Measurements from ENCODE around the gene SPEF1. TPM values are rescaled to one million over a fixed set of nuclear protein-coding genes. Genes with fewer than 3 reads are reported as not detected.
A peak's percentile ranks its signal among the peaks of the same experiment; 100 is the strongest.

Gene SPEF1
- total RNA-seq, 1 experiment from 2014 or later: 0.24 TPM

GRCh38 chr20:3784863-3785239, 3.6 kb upstream of the SPEF1 start:
- no peak for TF ChIP-seq CTCF (conservative IDR thresholded peaks at IDR 0.05)
- H3K14ac ChIP-seq (ENCODE audit: insufficient read depth, low read length): no peak overlapping the region
- no peaks in the 10 kb centered on the region for H3K27me3 ChIP-seq (ENCODE audit: insufficient read depth, low read length)
- peaks cover 10% of the 10 kb centered on the region for H3K23me2 ChIP-seq (ENCODE audit: insufficient read length, low read depth, low read length, poor library complexity, severe bottlenecking)
- no peak overlapping the region for H4K5ac ChIP-seq (ENCODE audit: insufficient read length, low read depth, low read length)
- H3K9ac ChIP-seq (ENCODE audit: extremely low read depth, insufficient read length, low read length): no peak overlapping the region
- H3K27ac ChIP-seq (ENCODE audit: insufficient read length, low read depth, low read length): no peak overlapping the region
- H2BK5ac ChIP-seq (ENCODE audit: insufficient read length, low read length): no peak overlapping the region
- no peak overlapping the region for H2AFZ ChIP-seq (ENCODE audit: low read length)
- no peak overlapping the region for H4K91ac ChIP-seq (ENCODE audit: insufficient read length, low read depth, low read length)
- peaks cover 5 to 12% (median 8%) of the 10 kb centered on the region in 3 experiments for H3K36me3 Mint-ChIP-seq (ENCODE audit: insufficient read depth in 1 of 3, low read depth in 3 of 3)
- no peak overlapping the region for H3K4me2 ChIP-seq (ENCODE audit: insufficient read depth, insufficient read length, low read length)
- no peaks in the 10 kb centered on the region for H3K79me1 ChIP-seq (ENCODE audit: insufficient read depth, low read depth, low read length, poor library complexity, severe bottlenecking)
- H3K4me1 Mint-ChIP-seq: peaks cover 21 to 32% of the 10 kb centered on the region in 2 experiments
- no peak overlapping the region for H2BK15ac ChIP-seq (ENCODE audit: low read depth, low read length)
- no peak overlapping the region for H3K56ac ChIP-seq (ENCODE audit: insufficient read length, low read depth, low read length)
- H3K27me3 Mint-ChIP-seq (ENCODE audit: low read depth): peaks cover 33% of the 10 kb centered on the region
- no peaks in the 10 kb centered on the region for H3K4me1 ChIP-seq (ENCODE audit: insufficient read depth, low read length)
- no peak overlapping the region for H2AK5ac ChIP-seq (ENCODE audit: insufficient read length, low read length)
- no peak for DNase-seq
- no peak overlapping the region for H3K27ac Mint-ChIP-seq
- H4K8ac ChIP-seq (replicated peaks; ENCODE audit: insufficient read length, low read depth, low read length): no peak overlapping the region
- H3K9me3 ChIP-seq (ENCODE audit: control insufficient read depth, low read depth, low read length): no peaks in the 10 kb centered on the region
- peak overlapping the region; percentile 8 to 40; a peak in 4 of 5 replicates for H3K4me3 Mint-ChIP-seq
- no CpG with 5 or more reads among the region's 6 CpGs for WGBS (ENCODE audit: extremely low coverage, insufficient read length, low lambda C conversion rate)
- no peak overlapping the region for H2BK12ac ChIP-seq (ENCODE audit: insufficient read length, low read depth, low read length)
- H3K18ac ChIP-seq (ENCODE audit: insufficient read length, low read depth, low read length): no peak overlapping the region
- H3K9me3 Mint-ChIP-seq: no peaks in the 10 kb centered on the region
- H3K23ac ChIP-seq (ENCODE audit: insufficient read length, low read depth, low read length): no peak overlapping the region
- H3K4ac ChIP-seq (ENCODE audit: low read depth, low read length): no peak overlapping the region
- no peak overlapping the region for H3T11ph ChIP-seq (ENCODE audit: low read length)
- no peak overlapping the region for H2BK20ac ChIP-seq (ENCODE audit: low read depth, low read length, poor library complexity, severe bottlenecking)
- H2BK120ac ChIP-seq (ENCODE audit: low read depth, low read length, poor library complexity, severe bottlenecking): no peak overlapping the region
- no peaks in the 10 kb centered on the region for H3K79me2 ChIP-seq (ENCODE audit: insufficient read depth, low read length)
- H4K20me1 ChIP-seq (ENCODE audit: control insufficient read depth, insufficient read depth, insufficient read length): no peaks in the 10 kb centered on the region

Data from H9 (cell line).